HG02870 (cell line): ENCODE data around the gene SMG9.

Experiments
- ATAC-seq: cut with Tn5 transposase; IDR thresholded peaks from one replicate; pipeline ENCODE4 v1.9.1; 2021; ENCODE audit warnings: mild to moderate bottlenecking, moderate library complexity; ENCODE audit not compliant: unreplicated experiment

Gene SMG9

GRCh38 chr19:43726736-43727592 is 27.8 kb downstream of the SMG9 start:
- ATAC-seq = no peak

- ATAC-seq = no peak
Measured at GRCh38 chr19:43725468-43725867, 29.3 kb downstream of the SMG9 start.

- no peak for ATAC-seq
Measured at GRCh38 chr19:43724896-43725295, 29.9 kb downstream of the SMG9 start.

GRCh38 chr19:43723588-43723987 is 31.2 kb downstream of the SMG9 start:
- ATAC-seq = no peak

- ATAC-seq = no peak
Measured at GRCh38 chr19:43721469-43722048, 33.2 kb downstream of the SMG9 start.

GRCh38 chr19:43720936-43721335 is 33.8 kb downstream of the SMG9 start:
- ATAC-seq = no peak

GRCh38 chr19:43719918-43720317 is 34.8 kb downstream of the SMG9 start:
- ATAC-seq = no peak

- ATAC-seq = no peak
Measured at GRCh38 chr19:43719378-43719868, 35.3 kb downstream of the SMG9 start.

GRCh38 chr19:43718627-43719377 is 36.0 kb downstream of the SMG9 start:
- no peak for ATAC-seq

GRCh38 chr19:43715776-43716175 is 39.0 kb downstream of the SMG9 start, which contains the start of gene IRGC:
Gene IRGC, plus strand, starts transcription at chr19:43716076. Its CDS starts 2,483 bp downstream, at chr19:43718559.
- ATAC-seq = no peak

GRCh38 chr19:43713208-43713607 is 41.6 kb downstream of the SMG9 start:
- no peak for ATAC-seq

- no peak for ATAC-seq
Measured at GRCh38 chr19:43711751-43712355, 42.9 kb downstream of the SMG9 start.

- no peak for ATAC-seq
Measured at GRCh38 chr19:43708716-43709115, 46.0 kb downstream of the SMG9 start.

- no peak for ATAC-seq
Measured at GRCh38 chr19:43707158-43707712, 47.5 kb downstream of the SMG9 start.

GRCh38 chr19:43705729-43706128 is 49.0 kb downstream of the SMG9 start:
- no peak for ATAC-seq

GRCh38 chr19:43704002-43704705 is 50.6 kb downstream of the SMG9 start:
- no peak for ATAC-seq

- ATAC-seq = no peak
Measured at GRCh38 chr19:43700395-43701000, 54.3 kb downstream of the SMG9 start.

GRCh38 chr19:43699506-43700394 is 55.0 kb downstream of the SMG9 start:
- ATAC-seq = no peak

GRCh38 chr19:43697295-43697694 is 57.5 kb downstream of the SMG9 start:
- ATAC-seq = no peak
